ENCODE measurements around the gene LCN15.

The LCN15 gene

GRCh38 chr9:136753371-136754058 is 10.8 kb downstream of the LCN15 start:
- no peak for DNase-seq (ENCODE audit: low read depth)
- H3K4me3 ChIP-seq (ENCODE audit: low read depth, low read length) = no peak overlapping the region
- no peak for TF ChIP-seq CTCF (IDR thresholded peaks at IDR 0.05; ENCODE audit: control insufficient read depth, extremely low read depth, insufficient read depth)

GRCh38 chr9:136751814-136752213 is 12.5 kb downstream of the LCN15 start:
- H3K4me3 ChIP-seq (ENCODE audit: low read depth, low read length) = no peak overlapping the region
- no peak for DNase-seq (ENCODE audit: low read depth)
- TF ChIP-seq CTCF (IDR thresholded peaks at IDR 0.05; ENCODE audit: control insufficient read depth, extremely low read depth, insufficient read depth) = no peak

GRCh38 chr9:136751244-136751643 is 13.1 kb downstream of the LCN15 start:
- DNase-seq (ENCODE audit: low read depth) = no peak
- H3K4me3 ChIP-seq (ENCODE audit: low read depth, low read length) = no peak overlapping the region
- TF ChIP-seq CTCF (IDR thresholded peaks at IDR 0.05; ENCODE audit: control insufficient read depth, extremely low read depth, insufficient read depth) = no peak

- DNase-seq (ENCODE audit: low read depth) = no peak
- no peak overlapping the region for H3K4me3 ChIP-seq (ENCODE audit: low read depth, low read length)
- TF ChIP-seq CTCF (IDR thresholded peaks at IDR 0.05; ENCODE audit: control insufficient read depth, extremely low read depth, insufficient read depth) = no peak
Measured at GRCh38 chr9:136750526-136750925, 13.8 kb downstream of the LCN15 start.

- TF ChIP-seq CTCF (IDR thresholded peaks at IDR 0.05; ENCODE audit: control insufficient read depth, extremely low read depth, insufficient read depth) = no peak
- no peak overlapping the region for H3K4me3 ChIP-seq (ENCODE audit: low read depth, low read length)
- no peak for DNase-seq (ENCODE audit: low read depth)
Measured at GRCh38 chr9:136748666-136749611, 15.4 kb downstream of the LCN15 start.

GRCh38 chr9:136748201-136748600 is 16.1 kb downstream of the LCN15 start, which contains the start of gene LCN6:
Gene LCN6 (minus strand): TSS chr9:136748525. CDS start chr9:136748483, 42 bp downstream.
- no peak for TF ChIP-seq CTCF (IDR thresholded peaks at IDR 0.05; ENCODE audit: control insufficient read depth, extremely low read depth, insufficient read depth)
- no peak within 1 kb of the TSS for H3K4me3 ChIP-seq (ENCODE audit: low read depth, low read length)
- no peak for DNase-seq (ENCODE audit: low read depth)

All from LNCaP clone FGC (cell line).